GM12878 (cell line): ENCODE measurements around the gene CACNA2D3. TPM values are rescaled to one million over a fixed set of nuclear protein-coding genes. Genes with fewer than 3 reads are reported as not detected.

Source experiments
- ATAC-seq: fragments of 200-7000 bp; cut with Tn5 transposase; 3 replicates; pipeline ENCODE4 v1.9.1; 2020; ENCODE audit warnings: mild to moderate bottlenecking, moderate library complexity
- BruUV-seq: library from RNA; stranded (reverse); fragments of 400-500 nt; replicated peaks from 2 replicates; lab custom pipeline; 2021; lab: Mats Ljungman, UMichigan
- CTCF ChIA-PET: fragments of 300-600 bp; sonication (Branson Sonifier 250); formaldehyde crosslinking; extraction: SDS; loops from one replicate; lab custom pipeline; 2021; ENCODE audit warnings: inconsistent platforms; lab: Yijun Ruan, JAX
- POLR2A ChIA-PET: fragments of 350-600 bp; formaldehyde crosslinking; extraction: SDS; loops from one replicate; lab custom pipeline; 2021; ENCODE audit warnings: inconsistent platforms; lab: Charles Lee
- RAD21 ChIA-PET: fragments of 300-600 bp; sonication (Branson Sonifier 250); formaldehyde crosslinking; loops from one replicate; lab custom pipeline; 2023; ENCODE audit warnings: antibody characterized with exemption; ENCODE audit not compliant: unreplicated experiment; lab: Charles Lee
- SMC1A ChIA-PET: fragments of 300-600 bp; sonication (Branson Sonifier 250); formaldehyde crosslinking; loops from one replicate; lab custom pipeline; 2023; ENCODE audit not compliant: unreplicated experiment, uncharacterized antibody; lab: Charles Lee
- DNase-seq: peaks from one replicate; pipeline ENCODE4 v3.0.0-alpha.2; 2011; ENCODE audit warnings: low read depth, low spot score
- FAIRE-seq: peaks from 3 replicates; lab custom pipeline; 2011; peaks lifted over from hg19 to GRCh38; lab: Jason Lieb, UNC
- H2AFZ ChIP-seq: 2 replicates; pipeline ENCODE4 v1.6.0; 2011; ENCODE audit warnings: low read depth, low read length, control low read depth; ENCODE audit not compliant: control insufficient read depth
- H3K27ac ChIP-seq: 2 replicates; pipeline ENCODE4 v1.5.1; 2011; ENCODE audit warnings: control low read depth; ENCODE audit not compliant: control insufficient read depth, insufficient read depth
- H3K27me3 ChIP-seq, 2 experiments: replicated peaks in 1 of 2; 2 replicates each; pipeline versions ENCODE4 v1.6.0 to v1.6.1; 2011; ENCODE audit warnings: low read length in 1 of 2; ENCODE audit not compliant: control insufficient read depth in 2 of 2, insufficient read depth in 2 of 2
- H3K36me3 ChIP-seq, 2 experiments: 2 replicates each; pipeline ENCODE4 v1.5.1; 2011; ENCODE audit warnings: low read length in 1 of 2; ENCODE audit not compliant: control insufficient read depth in 2 of 2, insufficient read depth in 2 of 2
- H3K4me1 ChIP-seq: 2 replicates; pipeline ENCODE4 v1.6.1; 2011; ENCODE audit warnings: mild to moderate bottlenecking, low read length, moderate library complexity, mixed read lengths; ENCODE audit not compliant: control insufficient read depth, insufficient read depth
- H3K4me2 ChIP-seq: 2 replicates; pipeline ENCODE4 v1.6.0; 2011; ENCODE audit warnings: control low read depth; ENCODE audit not compliant: control insufficient read depth, insufficient read depth
- H3K4me3 ChIP-seq: fragments of 200-600 bp; sonication (generic); 2 replicates; pipeline ENCODE4 v1.5.1; 2016
- H3K79me2 ChIP-seq: 2 replicates; pipeline ENCODE4 v1.6.0; 2011; ENCODE audit warnings: low read length; ENCODE audit not compliant: control insufficient read depth, insufficient read depth
- H3K9ac ChIP-seq: 2 replicates; pipeline ENCODE4 v1.8.0; 2011; ENCODE audit warnings: low read length, control low read depth, mixed read lengths; ENCODE audit not compliant: control insufficient read depth, insufficient read depth
- H3K9me3 ChIP-seq: replicated peaks from 3 replicates; pipeline ENCODE4 v1.5.1; 2011; ENCODE audit warnings: mild to moderate bottlenecking, low read length; ENCODE audit not compliant: control insufficient read depth, insufficient read depth
- H4K20me1 ChIP-seq: 2 replicates; pipeline ENCODE4 v1.6.0; 2011; ENCODE audit not compliant: control insufficient read depth, insufficient read depth
- RAD21 ChIP-seq: IDR thresholded peaks from 2 replicates; pipeline ENCODE4 v1.6.1; 2011; ENCODE audit warnings: mild to moderate bottlenecking, low read depth, low read length, moderate library complexity; ENCODE audit not compliant: insufficient read depth
- RELA ChIP-seq: fragments of 450-650 bp; IDR thresholded peaks from 2 replicates; pipeline ENCODE4 v1.8.0; 2014; ENCODE audit warnings: borderline replicate concordance; ENCODE audit not compliant: partially characterized antibody
- ZBED1 ChIP-seq: IDR thresholded peaks from 2 replicates; pipeline ENCODE4 v1.6.1; 2016; ENCODE audit warnings: borderline replicate concordance
- WGBS: methylation state at CpG from one replicate; pipeline ENCODE4 v1.1.6; 2016; ENCODE audit warnings: low lambda C conversion rate; ENCODE audit not compliant: insufficient replicate concordance, insufficient coverage; ENCODE audit errors: missing lambda C conversion rate; 5-methylcytosine and 5-hydroxymethylcytosine counted together
- in situ Hi-C: fragments of 300-500 bp; cut with MboI; formaldehyde crosslinking; loops from 9 replicates; pipeline ENCODE4 v1.14.3; 2018; ENCODE audit warnings: mixed read lengths
- intact Hi-C: fragments of 100-400 bp; cut with micrococcal nuclease; formaldehyde crosslinking; loops from one replicate; pipeline ENCODE4 v1.14.2; 2022; ENCODE audit not compliant: unreplicated experiment
- polyA plus RNA-seq, 11 experiments: library from polyadenylated mRNA; depleted of rRNA in 4 of 11; unstranded in 6 of 11; stranded (reverse) in 5 of 11; fragments of >200 nt; fragmentation: Nextera tagmentation in 4 of 11; fragmentation: Illumina TruSeq in 1 of 11; extraction: Ambion mirVana in 4 of 11; extraction: Trizol in 1 of 11; gene quantifications; 1 replicate in 1 of 11; 2 replicates in 10 of 11; pipeline versions ENCODE4 v1.2.1 to v1.2.3, GENCODE V29; 2011 to 2016; ENCODE audit warnings: inconsistent platforms in 2 of 11, missing spikeins in 2 of 11, low read depth in 1 of 11
- total RNA-seq, 4 experiments: library from RNA; depleted of rRNA in 3 of 4; stranded (reverse); fragments of >200 nt in 3 of 4; fragmentation: Illumina TruSeq in 1 of 4; extraction: Trizol in 1 of 4; gene quantifications; 2 replicates each; pipeline versions ENCODE4 v1.2.1 to v1.2.3, GENCODE V29; 2013 to 2021
- TF ChIP-seq, protein P1 (sequence below): fragments of 450-650 bp; formaldehyde crosslinking; IDR thresholded peaks from 2 replicates; pipeline ENCODE4 v1.5.0; 2022; ENCODE audit warnings: mild to moderate bottlenecking, missing genetic modification characterization

CACNA2D3 gene
- total and polyA plus RNA-seq, 10 of the 15 experiments (the other 5 are each of a cell fraction or from before 2014, with no cell fraction given): not detected

DNA sequence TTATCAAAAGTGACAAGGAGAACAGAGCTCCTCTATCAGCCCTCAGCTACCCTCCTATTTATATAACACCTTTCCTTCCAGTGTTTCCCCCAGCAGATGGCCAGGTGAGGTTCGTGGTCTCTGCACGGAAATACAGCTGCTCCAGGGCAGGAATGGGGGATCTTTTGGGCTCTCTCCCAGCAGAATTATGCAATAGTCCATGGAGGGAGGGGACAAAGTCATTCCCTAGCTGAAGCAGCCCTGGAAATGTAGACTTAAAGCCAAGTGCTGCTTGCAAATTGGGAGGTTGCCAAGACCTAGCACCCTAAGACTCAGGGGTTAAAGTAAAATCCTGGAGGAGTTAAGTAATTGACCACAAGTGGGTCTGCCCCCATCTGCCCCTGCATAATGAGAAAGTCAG, 549.2 kb downstream of the CACNA2D3 start (continued):
- TF ChIP-seq, protein P1, sequence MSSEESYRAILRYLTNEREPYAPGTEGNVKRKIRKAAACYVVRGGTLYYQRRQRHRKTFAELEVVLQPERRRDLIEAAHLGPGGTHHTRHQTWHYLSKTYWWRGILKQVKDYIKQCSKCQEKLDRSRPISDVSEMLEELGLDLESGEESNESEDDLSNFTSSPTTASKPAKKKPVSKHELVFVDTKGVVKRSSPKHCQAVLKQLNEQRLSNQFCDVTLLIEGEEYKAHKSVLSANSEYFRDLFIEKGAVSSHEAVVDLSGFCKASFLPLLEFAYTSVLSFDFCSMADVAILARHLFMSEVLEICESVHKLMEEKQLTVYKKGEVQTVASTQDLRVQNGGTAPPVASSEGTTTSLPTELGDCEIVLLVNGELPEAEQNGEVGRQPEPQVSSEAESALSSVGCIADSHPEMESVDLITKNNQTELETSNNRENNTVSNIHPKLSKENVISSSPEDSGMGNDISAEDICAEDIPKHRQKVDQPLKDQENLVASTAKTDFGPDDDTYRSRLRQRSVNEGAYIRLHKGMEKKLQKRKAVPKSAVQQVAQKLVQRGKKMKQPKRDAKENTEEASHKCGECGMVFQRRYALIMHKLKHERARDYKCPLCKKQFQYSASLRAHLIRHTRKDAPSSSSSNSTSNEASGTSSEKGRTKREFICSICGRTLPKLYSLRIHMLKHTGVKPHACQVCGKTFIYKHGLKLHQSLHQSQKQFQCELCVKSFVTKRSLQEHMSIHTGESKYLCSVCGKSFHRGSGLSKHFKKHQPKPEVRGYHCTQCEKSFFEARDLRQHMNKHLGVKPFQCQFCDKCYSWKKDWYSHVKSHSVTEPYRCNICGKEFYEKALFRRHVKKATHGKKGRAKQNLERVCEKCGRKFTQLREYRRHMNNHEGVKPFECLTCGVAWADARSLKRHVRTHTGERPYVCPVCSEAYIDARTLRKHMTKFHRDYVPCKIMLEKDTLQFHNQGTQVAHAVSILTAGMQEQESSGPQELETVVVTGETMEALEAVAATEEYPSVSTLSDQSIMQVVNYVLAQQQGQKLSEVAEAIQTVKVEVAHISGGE (CRISPR knock-in tag): no peak
- TF ChIP-seq RAD21 (no peak), RELA (no peak), ZBED1 (no peak)

DNA sequence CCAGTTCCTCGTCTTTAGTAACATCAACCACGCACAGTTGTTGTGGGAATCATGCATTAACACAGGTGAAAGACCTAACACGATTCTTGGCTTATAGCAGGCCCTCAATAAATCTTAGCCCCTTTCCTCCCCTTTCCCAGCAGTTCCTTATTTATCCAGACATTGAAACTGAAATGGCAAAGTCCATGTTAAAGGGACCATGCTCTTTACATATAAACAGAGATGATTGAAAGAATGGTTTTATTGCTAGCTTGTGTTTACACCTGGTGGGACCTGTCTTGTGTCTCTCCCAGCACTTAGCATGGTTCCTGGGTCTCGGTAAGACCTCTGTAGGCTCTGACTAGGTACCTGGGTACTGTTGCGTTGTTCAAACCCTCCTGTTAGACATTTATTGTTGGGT, 553.7 kb downstream of the CACNA2D3 start:
- 10% methylated on average over 5 of the region's 5 CpGs for WGBS
- RAD21 ChIA-PET: no interaction called here
- in situ Hi-C loops: no loop called here

More for the DNA sequence above, 553.7 kb downstream of the CACNA2D3 start:
- no peaks in the 10 kb centered on the region for H3K9me3 ChIP-seq
- ChIA-PET CTCF (no interaction called here), POLR2A (no interaction called here), SMC1A (no interaction called here)
- H3K4me1 ChIP-seq: no peaks in the 10 kb centered on the region
- H3K9ac ChIP-seq: no peak overlapping the region
- H3K4me3 ChIP-seq: no peak overlapping the region
- no peak overlapping the region for H3K27ac ChIP-seq
- H2AFZ ChIP-seq: no peak overlapping the region
- DNase-seq (no peak), FAIRE-seq (no peak), ATAC-seq (no peak)
- intact Hi-C loops: no loop called here
- H3K36me3 ChIP-seq: no peaks in the 10 kb centered on the region
- BruUV-seq: no TSS peak
- no peak overlapping the region for H3K4me2 ChIP-seq
- no peaks in the 10 kb centered on the region for H4K20me1 ChIP-seq
- no peaks in the 10 kb centered on the region for H3K79me2 ChIP-seq
- no peaks in the 10 kb centered on the region for H3K27me3 ChIP-seq
- TF ChIP-seq RELA: no peak
